Ramos (cell line): ENCODE data around the gene SHANK3.

ENCODE experiments used
- in situ Hi-C: fragments of 300-500 bp; cut with MboI; formaldehyde crosslinking; loops from one replicate; pipeline ENCODE4 v1.14.3; 2022; ENCODE audit warnings: low sequenced_read_pairs; ENCODE audit not compliant: unreplicated experiment

The SHANK3 gene

GRCh38 chr22:50708996-50709395 lies 36.4 kb downstream of the SHANK3 start:
- in situ Hi-C loops: no loop called here

- in situ Hi-C loops: no loop called here
Measured at GRCh38 chr22:50710221-50710620, 37.6 kb downstream of the SHANK3 start.

- in situ Hi-C loops: no loop called here
Measured at GRCh38 chr22:50710886-50711285, 38.3 kb downstream of the SHANK3 start.

- in situ Hi-C loops: no loop called here
Measured at GRCh38 chr22:50711446-50712340, 39.1 kb downstream of the SHANK3 start.

GRCh38 chr22:50712341-50713007 lies 39.9 kb downstream of the SHANK3 start:
- in situ Hi-C loops: no loop called here

- in situ Hi-C loops: no loop called here
Measured at GRCh38 chr22:50713008-50713385, 40.4 kb downstream of the SHANK3 start.

GRCh38 chr22:50713571-50714056 lies 41.0 kb downstream of the SHANK3 start:
- in situ Hi-C loops: no loop called here

- in situ Hi-C loops: no loop called here
Measured at GRCh38 chr22:50714150-50714549, 41.5 kb downstream of the SHANK3 start.

- in situ Hi-C loops: no loop called here
Measured at GRCh38 chr22:50714631-50715179, 42.1 kb downstream of the SHANK3 start.

GRCh38 chr22:50715250-50715649 lies 42.6 kb downstream of the SHANK3 start:
- in situ Hi-C loops: no loop called here

GRCh38 chr22:50715776-50716175 lies 43.2 kb downstream of the SHANK3 start:
- in situ Hi-C loops: no loop called here

GRCh38 chr22:50716290-50717024 lies 43.8 kb downstream of the SHANK3 start:
- in situ Hi-C loops: no loop called here

- in situ Hi-C loops: no loop called here
Measured at GRCh38 chr22:50717709-50718351, 45.2 kb downstream of the SHANK3 start.

GRCh38 chr22:50718352-50718709 lies 45.7 kb downstream of the SHANK3 start:
- in situ Hi-C loops: no loop called here

GRCh38 chr22:50719814-50720300 lies 47.2 kb downstream of the SHANK3 start:
- in situ Hi-C loops: no loop called here

- in situ Hi-C loops: no loop called here
Measured at GRCh38 chr22:50720301-50721256, 48.0 kb downstream of the SHANK3 start.

GRCh38 chr22:50721257-50721844 lies 48.7 kb downstream of the SHANK3 start:
- in situ Hi-C loops: no loop called here

- in situ Hi-C loops: no loop called here
Measured at GRCh38 chr22:50722048-50722701, 49.6 kb downstream of the SHANK3 start.
